Mammary epithelial cell (primary cell): ENCODE measurements around the gene SPTBN1.

Source experiments
- EZH2 ChIP-seq: IDR thresholded peaks from 2 replicates; pipeline ENCODE4 v1.6.1; 2012; ENCODE audit warnings: low read length, inconsistent platforms, borderline replicate concordance
- TF ChIP-seq, protein P1 (sequence below), 2 donors: IDR thresholded peaks in 1 of 2; conservative IDR thresholded peaks in 1 of 2; 2 replicates each; pipeline ENCODE4 v1.5.1; 2011 to 2012; ENCODE audit warnings: inconsistent platforms in 2 of 2, low read length in 2 of 2, mild to moderate bottlenecking in 2 of 2, control low read depth in 1 of 2, low read depth in 1 of 2; ENCODE audit not compliant: insufficient read depth in 1 of 2; ENCODE audit errors: extremely low read depth in 1 of 2

DNA sequence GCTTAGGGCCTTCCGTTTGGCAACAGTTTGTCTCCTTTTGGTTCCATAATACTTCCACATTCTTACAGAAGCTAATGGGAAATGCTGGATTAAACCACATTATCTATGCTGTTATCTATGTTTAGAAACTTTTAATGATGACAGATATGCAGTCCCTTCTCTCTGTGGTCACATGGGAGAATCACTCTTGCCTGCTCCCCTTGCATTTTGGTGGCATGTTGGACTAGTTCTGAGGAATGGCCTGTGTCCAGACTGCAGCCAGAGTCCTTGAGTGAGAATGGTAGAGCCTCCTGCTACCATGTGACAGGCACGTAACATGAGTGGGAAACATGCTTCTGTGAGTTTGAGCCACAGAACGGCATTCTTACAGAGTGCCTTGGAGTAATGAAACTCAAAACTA is 19.2 kb downstream of the SPTBN1 start:
- no peak for TF ChIP-seq EZH2
- TF ChIP-seq, protein P1, sequence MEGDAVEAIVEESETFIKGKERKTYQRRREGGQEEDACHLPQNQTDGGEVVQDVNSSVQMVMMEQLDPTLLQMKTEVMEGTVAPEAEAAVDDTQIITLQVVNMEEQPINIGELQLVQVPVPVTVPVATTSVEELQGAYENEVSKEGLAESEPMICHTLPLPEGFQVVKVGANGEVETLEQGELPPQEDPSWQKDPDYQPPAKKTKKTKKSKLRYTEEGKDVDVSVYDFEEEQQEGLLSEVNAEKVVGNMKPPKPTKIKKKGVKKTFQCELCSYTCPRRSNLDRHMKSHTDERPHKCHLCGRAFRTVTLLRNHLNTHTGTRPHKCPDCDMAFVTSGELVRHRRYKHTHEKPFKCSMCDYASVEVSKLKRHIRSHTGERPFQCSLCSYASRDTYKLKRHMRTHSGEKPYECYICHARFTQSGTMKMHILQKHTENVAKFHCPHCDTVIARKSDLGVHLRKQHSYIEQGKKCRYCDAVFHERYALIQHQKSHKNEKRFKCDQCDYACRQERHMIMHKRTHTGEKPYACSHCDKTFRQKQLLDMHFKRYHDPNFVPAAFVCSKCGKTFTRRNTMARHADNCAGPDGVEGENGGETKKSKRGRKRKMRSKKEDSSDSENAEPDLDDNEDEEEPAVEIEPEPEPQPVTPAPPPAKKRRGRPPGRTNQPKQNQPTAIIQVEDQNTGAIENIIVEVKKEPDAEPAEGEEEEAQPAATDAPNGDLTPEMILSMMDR (conservative IDR thresholded peaks at IDR 0.05 in 1 of 2, IDR thresholded peaks at IDR 0.05 in 1 of 2; ENCODE audit: extremely low read depth in 1 of 2, insufficient read depth in 1 of 2, low read depth in 1 of 2, low read length in 2 of 2): no peak
